Measurements from ENCODE around the gene ASIC4. TPM values are rescaled to one million over a fixed set of nuclear protein-coding genes. Genes with fewer than 3 reads are reported as not detected.

The ASIC4 gene
- total RNA-seq, 1 donor from 2014 or later, result 0.55 TPM

DNA sequence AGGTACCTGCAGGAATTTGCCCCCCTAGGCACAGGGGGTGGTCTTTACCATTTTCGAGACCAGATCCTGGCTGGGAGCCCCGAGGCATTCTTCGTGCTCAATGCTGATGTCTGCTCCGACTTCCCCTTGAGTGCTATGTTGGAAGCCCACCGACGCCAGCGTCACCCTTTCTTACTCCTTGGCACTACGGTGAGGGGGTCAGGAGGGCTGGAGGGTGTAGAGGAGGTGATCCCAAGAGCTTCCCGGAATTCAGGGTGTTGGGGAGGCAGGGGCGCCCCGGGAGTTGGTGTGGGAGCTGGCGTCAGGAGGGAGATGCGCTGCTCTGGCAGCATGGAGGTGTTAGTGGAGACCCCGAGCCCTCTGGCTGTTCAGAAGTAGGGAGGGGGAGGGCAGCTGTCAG, 12.4 kb upstream of the ASIC4 start:
- no peak overlapping the region for H3K4me3 ChIP-seq
- TF ChIP-seq, protein P1, sequence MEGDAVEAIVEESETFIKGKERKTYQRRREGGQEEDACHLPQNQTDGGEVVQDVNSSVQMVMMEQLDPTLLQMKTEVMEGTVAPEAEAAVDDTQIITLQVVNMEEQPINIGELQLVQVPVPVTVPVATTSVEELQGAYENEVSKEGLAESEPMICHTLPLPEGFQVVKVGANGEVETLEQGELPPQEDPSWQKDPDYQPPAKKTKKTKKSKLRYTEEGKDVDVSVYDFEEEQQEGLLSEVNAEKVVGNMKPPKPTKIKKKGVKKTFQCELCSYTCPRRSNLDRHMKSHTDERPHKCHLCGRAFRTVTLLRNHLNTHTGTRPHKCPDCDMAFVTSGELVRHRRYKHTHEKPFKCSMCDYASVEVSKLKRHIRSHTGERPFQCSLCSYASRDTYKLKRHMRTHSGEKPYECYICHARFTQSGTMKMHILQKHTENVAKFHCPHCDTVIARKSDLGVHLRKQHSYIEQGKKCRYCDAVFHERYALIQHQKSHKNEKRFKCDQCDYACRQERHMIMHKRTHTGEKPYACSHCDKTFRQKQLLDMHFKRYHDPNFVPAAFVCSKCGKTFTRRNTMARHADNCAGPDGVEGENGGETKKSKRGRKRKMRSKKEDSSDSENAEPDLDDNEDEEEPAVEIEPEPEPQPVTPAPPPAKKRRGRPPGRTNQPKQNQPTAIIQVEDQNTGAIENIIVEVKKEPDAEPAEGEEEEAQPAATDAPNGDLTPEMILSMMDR (IDR thresholded peaks at IDR 0.05), result no peak
- no peak for DNase-seq
- peaks cover 19% of the 10 kb centered on the region for H3K4me1 ChIP-seq
- peaks cover 5% of the 10 kb centered on the region for H3K27me3 ChIP-seq
- H3K9me3 ChIP-seq, result no peaks in the 10 kb centered on the region
- H3K27ac ChIP-seq, result no peak overlapping the region
- intact Hi-C loops (cut with DNase I), result no loop called here
- ATAC-seq, result no peak
- H3K36me3 ChIP-seq, result peaks cover 29% of the 10 kb centered on the region

DNA sequence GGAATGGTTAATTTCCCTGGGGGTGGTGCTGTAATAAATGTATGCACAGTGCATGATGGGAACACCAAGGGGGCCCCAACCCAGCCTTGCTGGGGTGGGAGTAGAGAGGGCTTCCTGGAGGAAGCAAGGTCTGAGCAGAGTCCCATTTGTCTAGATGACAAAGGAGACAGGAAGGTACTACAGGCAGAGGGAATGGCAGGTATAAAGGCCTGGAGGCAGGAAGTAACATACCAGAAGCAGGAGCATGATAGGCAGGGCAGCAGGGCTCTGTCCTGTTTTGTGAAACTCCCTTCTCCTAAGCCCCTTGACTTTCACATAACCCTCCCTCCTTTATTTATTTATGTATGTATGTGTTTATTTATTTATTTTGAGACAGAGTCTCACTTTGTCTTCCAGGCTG, 11.7 kb upstream of the ASIC4 start:
- H3K27ac ChIP-seq, result no peak overlapping the region
- no peak for ATAC-seq
- intact Hi-C loops (cut with DNase I), result no loop called here
- H3K4me1 ChIP-seq, result peaks cover 12% of the 10 kb centered on the region
- no peaks in the 10 kb centered on the region for H3K27me3 ChIP-seq
- peaks cover 34% of the 10 kb centered on the region for H3K36me3 ChIP-seq
- no peak for DNase-seq
- TF ChIP-seq, protein P1 (IDR thresholded peaks at IDR 0.05), result no peak
- H3K9me3 ChIP-seq, result no peaks in the 10 kb centered on the region
- H3K4me3 ChIP-seq, result no peak overlapping the region

DNA sequence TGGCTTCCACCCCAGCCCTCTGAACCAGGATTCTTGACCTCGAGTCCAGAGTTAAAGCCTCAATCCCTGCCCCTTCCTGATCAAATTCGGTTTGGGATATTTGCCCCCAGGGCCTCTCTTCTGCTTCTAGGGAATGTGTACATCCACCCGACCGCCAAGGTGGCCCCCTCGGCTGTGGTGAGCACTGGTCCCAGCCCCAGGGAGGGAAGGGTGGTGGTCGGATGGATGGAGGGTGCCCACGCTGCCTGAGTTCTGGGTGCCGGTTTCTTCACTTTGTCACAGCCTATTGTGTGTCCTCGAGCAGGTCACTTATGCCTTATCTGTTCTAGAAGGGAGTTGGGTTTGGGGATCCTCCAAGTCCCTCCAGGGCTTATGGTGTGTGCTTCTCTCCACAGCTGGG, 8.7 kb upstream of the ASIC4 start:
- Histone ChIP-seq H3K27ac (no peak overlapping the region), H3K4me1 (peaks cover 3% of the 10 kb centered on the region), H3K4me3 (no peak overlapping the region), H3K27me3 (peaks cover 2% of the 10 kb centered on the region), H3K9me3 (no peaks in the 10 kb centered on the region), H3K36me3 (peaks cover 34% of the 10 kb centered on the region)
- no peak for DNase-seq
- intact Hi-C loops (cut with DNase I), result no loop called here
- TF ChIP-seq, protein P1 (IDR thresholded peaks at IDR 0.05), result no peak
- ATAC-seq, result no peak

DNA sequence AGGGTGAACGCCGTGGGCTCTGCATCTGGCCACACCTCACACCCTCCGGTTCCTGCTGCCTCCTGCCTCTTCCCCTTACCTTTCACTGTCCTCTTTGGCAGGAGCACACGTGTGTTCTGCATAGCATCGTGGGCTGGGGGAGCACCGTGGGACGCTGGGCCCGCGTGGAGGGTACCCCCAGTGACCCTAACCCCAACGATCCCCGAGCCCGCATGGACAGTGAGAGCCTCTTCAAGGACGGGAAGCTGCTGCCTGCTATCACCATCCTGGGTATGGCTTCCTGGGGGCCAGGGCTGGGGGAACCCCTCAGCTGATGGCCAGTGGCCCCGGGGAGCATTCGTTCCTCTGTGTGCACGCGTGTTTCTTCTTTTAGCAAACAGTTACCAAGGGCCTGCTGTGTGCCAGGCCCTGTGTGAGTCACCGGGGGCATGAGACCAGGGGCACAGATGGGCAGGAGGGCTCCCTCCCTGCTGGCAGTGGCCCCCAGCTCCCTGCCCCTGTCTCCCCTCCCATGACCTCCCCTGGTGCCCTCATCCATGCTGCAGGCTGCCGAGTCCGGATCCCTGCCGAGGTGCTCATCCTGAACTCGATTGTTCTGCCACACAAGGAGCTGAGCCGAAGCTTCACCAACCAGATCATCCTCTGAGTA, 8.0 kb upstream of the ASIC4 start:
- TF ChIP-seq, protein P1 (IDR thresholded peaks at IDR 0.05), result no peak
- H3K9me3 ChIP-seq, result no peaks in the 10 kb centered on the region
- H3K27ac ChIP-seq, result no peak overlapping the region
- peaks cover 34% of the 10 kb centered on the region for H3K36me3 ChIP-seq
- intact Hi-C loops (cut with DNase I), result no loop called here
- H3K4me1 ChIP-seq, result peaks cover 3% of the 10 kb centered on the region
- no peak for DNase-seq
- H3K4me3 ChIP-seq, result no peak overlapping the region
- ATAC-seq, result no peak
- H3K27me3 ChIP-seq, result peaks cover 9% of the 10 kb centered on the region

DNA sequence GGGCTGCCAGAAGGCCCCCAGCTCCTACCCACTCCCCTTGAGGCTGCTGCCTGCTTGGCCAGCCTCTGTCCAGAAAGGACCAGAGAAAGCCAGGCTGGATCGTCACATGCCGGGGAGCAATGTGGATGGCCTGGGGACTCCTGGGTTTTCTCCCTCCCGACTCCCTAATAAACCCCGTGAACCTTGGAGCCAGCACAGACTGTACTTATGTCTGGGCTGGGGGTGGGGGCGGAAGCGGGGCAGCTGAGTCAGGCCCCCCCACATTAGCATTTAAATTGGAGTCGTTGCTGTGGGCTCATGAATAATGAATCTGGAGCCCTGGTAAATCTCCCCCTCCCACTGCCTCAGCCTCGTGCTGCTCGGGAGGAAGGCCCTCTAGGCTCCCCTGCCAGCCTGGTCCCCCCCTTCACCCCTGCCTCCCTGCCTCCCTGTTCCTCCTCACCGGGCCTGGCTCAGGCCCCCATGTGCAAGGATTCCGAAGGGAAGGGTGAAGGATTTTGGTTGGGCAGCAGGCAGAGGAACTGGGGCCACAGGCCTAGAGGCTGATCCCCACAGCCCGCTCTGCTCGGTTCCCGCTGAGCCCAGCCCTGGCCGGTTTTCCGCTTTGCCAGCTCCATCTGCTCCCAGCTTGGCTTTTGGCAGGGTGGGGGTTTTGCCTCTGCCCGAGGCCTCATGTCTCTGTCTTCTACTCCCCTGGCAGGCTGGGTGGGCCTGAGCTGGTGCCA, 7.3 kb upstream of the ASIC4 start:
- no peak overlapping the region for H3K4me3 ChIP-seq
- H3K9me3 ChIP-seq, result no peaks in the 10 kb centered on the region
- DNase-seq, result no peak
- ATAC-seq, result no peak
- intact Hi-C loops (cut with DNase I), result no loop called here
- peaks cover 3% of the 10 kb centered on the region for H3K4me1 ChIP-seq
- peaks cover 34% of the 10 kb centered on the region for H3K36me3 ChIP-seq
- TF ChIP-seq, protein P1 (IDR thresholded peaks at IDR 0.05), result no peak
- no peak overlapping the region for H3K27ac ChIP-seq
- peaks cover 14% of the 10 kb centered on the region for H3K27me3 ChIP-seq

Data from upper lobe of right lung (tissue), 1 donor.